ENCODE results near the gene CREBBP. TPM values are rescaled to one million over a fixed set of nuclear protein-coding genes. Genes with fewer than 3 reads are reported as not detected.

The CREBBP gene
- total and polyA plus RNA-seq, 7 donors = 7.1 to 54.9 (median 44.1) TPM

GRCh38 chr16:3691761-3692160, 188.8 kb downstream of the CREBBP start:
- WGBS, 3 donors = 48 to 82% (median 63%) methylated on average over 12 of the region's 12 CpGs
- DNase-seq (peak in 1 of 2 donors; percentile 35), ATAC-seq (no peak)
- no peaks in the 10 kb centered on the region for H3K27me3 ChIP-seq (ENCODE audit: insufficient read depth in 3 of 3, low read length in 2 of 3)
- peak overlapping the region; percentile 67 for H3K27ac ChIP-seq
- intact Hi-C loops (cut with DNase I) = loop anchor here (2.0 to 5.0 kb wide), 3 partner anchors 61 to 189 kb away; partner anchors contain the start of gene CREBBP (in 1 of the 2)
- TF ChIP-seq CTCF (IDR thresholded peaks at IDR 0.05) = no peak
- peaks cover 0 to 32% of the 10 kb centered on the region in 2 donors for H3K36me3 ChIP-seq (ENCODE audit: insufficient read depth in 1 of 2, low read depth in 1 of 2)
- peaks cover 42% of the 10 kb centered on the region for H3K4me1 ChIP-seq
- no peaks in the 10 kb centered on the region for H3K9me3 ChIP-seq
- H3K4me3 ChIP-seq = no peak overlapping the region

- 58 to 67% (median 59%) methylated on average over 19 of the region's 19 CpGs for WGBS, 3 donors
- ATAC-seq (peak; percentile 48 to 57 (median 56)), DNase-seq (peak; percentile 34 to 53)
- peak; percentile 31 for TF ChIP-seq CTCF (IDR thresholded peaks at IDR 0.05)
- H3K4me3 ChIP-seq = peak overlapping the region; percentile 46
- H3K27ac ChIP-seq = peak overlapping the region; percentile 67
- no peaks in the 10 kb centered on the region for H3K9me3 ChIP-seq
- intact Hi-C loops (cut with DNase I) = loop anchor here (2.0 to 5.0 kb wide), 2 partner anchors 61 to 190 kb away; partner anchors contain the start of gene CREBBP (in 1 of the 2)
- H3K36me3 ChIP-seq (ENCODE audit: insufficient read depth in 1 of 2, low read depth in 1 of 2) = peaks cover 0 to 38% of the 10 kb centered on the region in 2 donors
- H3K4me1 ChIP-seq = peaks cover 36% of the 10 kb centered on the region
- H3K27me3 ChIP-seq (ENCODE audit: insufficient read depth in 3 of 3, low read length in 2 of 3) = no peaks in the 10 kb centered on the region
These were observed 189.4 kb downstream of the CREBBP start for GRCh38 chr16:3690980-3691720.

- ATAC-seq (peak; percentile 94 to 98 (median 96)), DNase-seq (peak; percentile 91 to 96)
- Histone ChIP-seq H3K4me3 (peak overlapping the region; percentile 46), H3K9me3 (no peaks in the 10 kb centered on the region), H3K27ac (peak overlapping the region; percentile 52), H3K36me3 (ENCODE audit: insufficient read depth in 1 of 2, low read depth in 1 of 2) (peaks cover 4 to 44% of the 10 kb centered on the region in 2 donors), H3K4me1 (peaks cover 30% of the 10 kb centered on the region), H3K27me3 (ENCODE audit: insufficient read depth in 3 of 3, low read length in 2 of 3) (no peaks in the 10 kb centered on the region)
- peak; percentile 96 for TF ChIP-seq CTCF (IDR thresholded peaks at IDR 0.05)
- intact Hi-C loops (cut with DNase I) = loop anchor here (2.0 to 5.0 kb wide), 2 partner anchors 62 to 190 kb away; partner anchors contain the start of gene CREBBP (in 1 of the 2)
- WGBS, 3 donors = 4 to 12% (median 8%) methylated on average over 18 of the region's 18 CpGs
These were observed 190.0 kb downstream of the CREBBP start for GRCh38 chr16:3690470-3690928.

- 74 to 92% (median 82%) methylated on average over 7 of the region's 7 CpGs for WGBS, 3 donors
- intact Hi-C loops (cut with DNase I) = loop anchor here (2.0 to 5.0 kb wide), 2 partner anchors 63 to 191 kb away; partner anchors contain the start of gene CREBBP (in 1 of the 2)
- Histone ChIP-seq H3K36me3 (ENCODE audit: insufficient read depth in 1 of 2, low read depth in 1 of 2) (peaks cover 8 to 52% of the 10 kb centered on the region in 2 donors), H3K4me3 (no peak overlapping the region), H3K27me3 (ENCODE audit: insufficient read depth in 3 of 3, low read length in 2 of 3) (no peaks in the 10 kb centered on the region), H3K27ac (peak overlapping the region; percentile 52), H3K9me3 (no peaks in the 10 kb centered on the region), H3K4me1 (peaks cover 23% of the 10 kb centered on the region)
- ATAC-seq (no peak), DNase-seq (peak in 1 of 2 donors; percentile 15)
- no peak for TF ChIP-seq CTCF (IDR thresholded peaks at IDR 0.05)
These were observed 190.8 kb downstream of the CREBBP start for GRCh38 chr16:3689731-3690130.

Data from psoas muscle (tissue), 8 donors.